ENCODE data around the gene TPX2. TPM values are rescaled to one million over a fixed set of nuclear protein-coding genes. Genes with fewer than 3 reads are reported as not detected.

The TPX2 gene
- total RNA-seq, 1 donor from 2014 or later, result 2.0 TPM

DNA sequence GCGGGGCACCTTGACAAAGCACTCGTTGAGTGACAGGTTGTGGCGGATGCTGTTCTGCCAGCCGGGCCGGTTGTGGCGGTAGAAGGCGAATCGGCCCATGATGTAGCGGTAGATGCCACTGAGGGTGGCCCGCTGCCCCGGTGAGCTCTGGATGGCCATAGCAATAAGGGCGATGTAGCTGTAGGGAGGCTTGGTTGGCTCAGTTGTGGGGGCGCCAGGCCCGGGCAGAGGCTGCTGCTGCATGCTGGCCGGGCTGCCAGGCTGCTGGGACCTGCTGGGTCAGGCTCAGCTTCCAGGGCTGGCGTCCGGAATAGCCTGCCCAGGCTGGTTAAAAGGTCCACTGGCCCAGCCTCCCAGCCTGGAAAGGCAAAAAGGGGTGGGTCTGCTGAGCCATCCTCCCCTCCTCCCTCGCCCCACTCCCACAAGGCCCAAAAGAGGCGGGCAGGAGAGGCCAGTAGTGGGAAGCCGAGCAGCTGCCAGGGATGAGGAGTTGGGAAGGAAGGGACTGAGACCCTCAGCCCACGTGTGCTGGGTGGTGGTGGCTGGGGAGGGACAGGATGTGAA lies 106.3 kb downstream of the TPX2 start, which contains the start of gene FOXS1:
Gene FOXS1, minus strand, starts transcription at position 305 of the 564 bp plus-strand sequence. Its CDS starts 62 bp downstream, at position 243.
- ATAC-seq (no peak), DNase-seq (ENCODE audit: low spot score) (no peak)

DNA sequence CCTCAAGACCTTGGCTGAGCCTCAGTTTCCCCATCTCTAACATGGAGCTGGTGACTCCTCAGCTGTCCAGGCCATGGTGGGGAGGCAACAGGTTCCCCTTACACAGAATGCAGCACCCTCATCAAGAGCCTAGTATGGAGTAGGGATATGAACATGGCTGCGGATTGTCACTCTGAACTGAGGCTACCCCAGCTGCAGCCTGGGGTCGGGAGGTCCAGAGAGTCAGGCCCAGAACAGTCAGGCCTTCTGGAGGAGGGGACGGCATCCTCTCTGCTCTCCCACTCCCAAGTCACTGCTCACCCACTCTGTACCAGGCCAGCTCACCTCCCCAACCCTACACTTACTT lies 107.7 kb downstream of the TPX2 start:
- no peak for DNase-seq (ENCODE audit: low spot score)

DNA sequence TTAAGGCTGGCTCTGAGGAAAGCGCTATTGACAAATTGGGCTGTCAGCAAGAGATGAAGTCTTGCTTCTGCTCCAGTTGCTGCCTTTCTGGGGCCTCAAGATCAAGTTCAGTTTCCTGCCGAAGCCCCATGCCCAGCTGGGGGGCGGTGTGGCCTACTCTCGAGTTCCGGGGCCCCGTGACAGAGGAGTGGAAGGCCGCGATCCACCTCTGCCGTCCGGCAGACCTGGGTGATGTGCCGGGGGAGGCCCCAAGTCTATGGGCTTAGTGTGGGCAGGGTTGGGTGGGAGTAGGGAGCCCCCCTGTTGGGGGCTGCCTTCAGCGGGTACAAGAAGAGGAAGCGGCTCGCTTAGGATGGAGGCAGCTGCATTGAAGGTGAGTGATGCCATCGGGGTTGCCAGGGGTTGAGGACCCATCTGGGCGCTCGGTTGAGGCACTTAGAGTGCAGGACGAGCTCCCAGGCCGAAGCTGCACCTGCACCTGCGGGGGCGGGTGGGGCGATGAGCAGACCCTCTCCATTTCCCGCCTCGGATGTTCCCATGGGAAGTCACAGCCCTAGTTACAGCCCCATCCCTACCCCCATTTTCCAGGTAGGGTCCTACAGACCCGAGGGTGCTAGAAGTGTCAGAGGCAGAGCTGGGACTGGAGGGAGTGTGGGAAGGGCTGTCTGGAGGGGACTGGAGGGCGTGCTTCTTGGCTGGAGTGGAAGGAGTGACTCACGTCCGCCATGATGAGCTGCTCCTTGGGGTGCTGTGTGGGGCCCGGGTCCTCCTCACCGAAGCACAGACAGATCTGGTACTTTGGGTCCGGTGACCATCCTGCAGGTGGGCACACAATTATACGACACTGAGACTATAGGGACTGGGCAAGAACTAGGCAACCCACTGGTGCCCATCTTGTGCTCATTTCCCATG lies 109.3 kb downstream of the TPX2 start:
- DNase-seq (ENCODE audit: low spot score), result no peak
- no peak for ATAC-seq

More for the DNA sequence above, 107.7 kb downstream of the TPX2 start:
- no peak for ATAC-seq

DNA sequence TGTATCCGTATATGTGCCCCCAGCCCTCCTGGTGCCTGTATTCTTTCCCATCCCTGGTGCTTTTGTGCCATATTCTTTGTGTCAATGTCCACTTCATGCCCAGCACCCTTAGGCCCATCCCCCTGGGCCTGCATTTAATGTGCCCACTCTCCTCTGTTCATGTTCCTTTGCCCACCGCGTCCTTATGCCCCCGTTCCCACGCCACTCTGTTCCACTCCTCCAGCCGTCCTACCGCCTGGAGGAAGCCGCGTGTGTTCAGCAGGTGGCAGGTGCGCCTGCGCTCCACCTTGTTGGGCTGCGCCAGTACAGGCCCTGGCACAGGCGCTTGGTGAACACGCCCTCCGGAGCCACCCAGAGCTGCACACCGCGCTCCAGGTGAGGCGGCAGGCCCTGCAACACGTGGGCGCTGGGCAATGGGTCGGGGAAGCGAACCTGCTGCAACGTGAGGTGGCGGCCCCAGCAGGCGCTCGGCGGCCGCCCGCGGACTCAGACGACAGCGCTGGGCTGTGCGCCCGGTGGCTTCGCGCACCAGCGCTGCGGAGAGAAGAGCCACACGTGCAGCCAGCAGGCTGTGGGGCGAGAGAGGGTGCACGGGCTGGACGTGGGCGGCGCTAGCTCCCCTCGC lies 110.3 kb downstream of the TPX2 start:
- peak; percentile 9 for ATAC-seq
- no peak for DNase-seq (ENCODE audit: low spot score)

Other genes starting within 250 kb of the TPX2 start
- 147 TPM for gene HM13, start 224.8 kb upstream of the TPX2 start, total RNA-seq
- gene ID1, start 134.0 kb upstream of the TPX2 start, total RNA-seq, result 37.2 TPM
- not detected for gene COX4I2, start 101.4 kb upstream of the TPX2 start, total RNA-seq
- 35.0 TPM for gene BCL2L1, start 16.4 kb upstream of the TPX2 start, total RNA-seq
- gene MYLK2, start 80.1 kb downstream of the TPX2 start, total RNA-seq, result not detected
- not detected for gene FOXS1, start 106.3 kb downstream of the TPX2 start, total RNA-seq
- 0.38 TPM for gene DUSP15, start 131.2 kb downstream of the TPX2 start, total RNA-seq
- not detected for gene TTLL9, start 131.3 kb downstream of the TPX2 start, total RNA-seq
- 5.1 TPM for gene PDRG1, start 212.8 kb downstream of the TPX2 start, total RNA-seq
- not detected for gene XKR7, start 228.9 kb downstream of the TPX2 start, total RNA-seq